AG04450 (cell line): Measurements from ENCODE around the gene CBARP. TPM values are rescaled to one million over a fixed set of nuclear protein-coding genes. Genes with fewer than 3 reads are reported as not detected.
A peak's percentile ranks its signal among the peaks of the same experiment; 100 is the strongest.

Source experiments
- CTCF ChIA-PET: fragments of 300-600, 350-600 bp; formaldehyde crosslinking; extraction: SDS; loops from one replicate; lab custom pipeline; 2022; ENCODE audit warnings: antibody characterized with exemption, inconsistent platforms; lab: Charles Lee
- POLR2A ChIA-PET: fragments of 350-600 bp; formaldehyde crosslinking; extraction: SDS; loops from one replicate; lab custom pipeline; 2021; ENCODE audit warnings: antibody characterized with exemption, inconsistent platforms; lab: Yijun Ruan, JAX
- DNase-seq: peaks from one replicate; pipeline ENCODE4 v3.0.0-alpha.2; 2011; ENCODE audit warnings: low read depth, low spot score
- H3K27ac ChIP-seq: one replicate; pipeline ENCODE4 v1.5.1; 2012; ENCODE audit warnings: low read depth, low read length, control low read depth
- H3K27me3 ChIP-seq: one replicate; pipeline ENCODE4 v1.6.0; 2012; ENCODE audit warnings: low read length; ENCODE audit not compliant: control insufficient read depth, insufficient read depth
- H3K4me3 ChIP-seq: 2 replicates; pipeline ENCODE4 v1.5.1; 2011; ENCODE audit warnings: mild to moderate bottlenecking, low read depth, low read length, control low read depth
- H3K9me3 ChIP-seq: 2 replicates; pipeline ENCODE4 v1.5.1; 2012; ENCODE audit warnings: low read length; ENCODE audit not compliant: control insufficient read depth, insufficient read depth
- polyA plus RNA-seq: library from polyadenylated mRNA; depleted of rRNA; stranded (reverse); fragments of >200 nt; gene quantifications from 2 replicates; pipeline ENCODE4 v1.2.3, GENCODE V29; 2011
- TF ChIP-seq, protein P1 (sequence below): IDR thresholded peaks from 2 replicates; pipeline ENCODE4 v1.5.1; 2011; ENCODE audit warnings: low read depth, low read length, control low read depth, inconsistent platforms

Gene CBARP
- polyA plus RNA-seq, 1 experiment, result 1.1 TPM

DNA sequence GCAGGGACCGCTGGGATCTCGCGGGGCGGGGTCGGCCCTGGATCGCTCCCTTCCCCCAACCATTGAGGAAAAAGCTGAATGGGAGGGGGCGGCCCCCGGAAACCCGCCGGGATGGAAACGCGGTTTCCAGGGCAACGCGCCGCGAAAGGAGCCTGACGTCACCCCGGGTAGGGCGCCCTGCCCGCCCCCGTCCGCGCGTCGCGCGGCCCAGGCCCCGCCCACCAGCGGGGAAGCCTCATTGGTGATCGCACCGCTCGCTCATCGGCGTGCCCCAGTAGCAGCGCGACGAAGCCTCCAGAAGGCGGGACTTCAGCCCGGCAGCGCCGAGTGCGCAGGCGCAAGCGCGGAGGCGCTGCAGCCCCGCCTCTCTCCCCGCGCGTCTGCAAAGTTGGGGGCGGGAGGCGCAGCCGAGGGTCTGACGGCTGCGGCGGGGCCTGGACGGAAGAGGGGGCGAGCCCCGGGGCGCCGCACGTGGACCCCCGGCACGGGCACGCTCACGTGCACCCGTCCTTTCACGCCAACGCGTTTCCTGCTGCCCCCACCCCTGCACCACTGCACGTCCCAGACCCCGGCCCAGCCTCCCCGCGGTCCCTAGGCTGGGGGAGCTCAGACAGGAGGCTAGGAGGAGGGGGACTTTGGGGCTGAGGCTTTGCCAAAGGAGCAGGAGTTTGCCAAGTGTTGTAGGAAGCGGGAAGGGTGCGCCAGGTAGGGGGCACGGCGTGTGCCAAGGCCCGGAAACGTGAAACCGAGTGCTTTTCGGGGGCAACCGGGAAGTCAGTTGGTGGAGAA, 23.1 kb upstream of the CBARP start:
- TF ChIP-seq, protein P1, sequence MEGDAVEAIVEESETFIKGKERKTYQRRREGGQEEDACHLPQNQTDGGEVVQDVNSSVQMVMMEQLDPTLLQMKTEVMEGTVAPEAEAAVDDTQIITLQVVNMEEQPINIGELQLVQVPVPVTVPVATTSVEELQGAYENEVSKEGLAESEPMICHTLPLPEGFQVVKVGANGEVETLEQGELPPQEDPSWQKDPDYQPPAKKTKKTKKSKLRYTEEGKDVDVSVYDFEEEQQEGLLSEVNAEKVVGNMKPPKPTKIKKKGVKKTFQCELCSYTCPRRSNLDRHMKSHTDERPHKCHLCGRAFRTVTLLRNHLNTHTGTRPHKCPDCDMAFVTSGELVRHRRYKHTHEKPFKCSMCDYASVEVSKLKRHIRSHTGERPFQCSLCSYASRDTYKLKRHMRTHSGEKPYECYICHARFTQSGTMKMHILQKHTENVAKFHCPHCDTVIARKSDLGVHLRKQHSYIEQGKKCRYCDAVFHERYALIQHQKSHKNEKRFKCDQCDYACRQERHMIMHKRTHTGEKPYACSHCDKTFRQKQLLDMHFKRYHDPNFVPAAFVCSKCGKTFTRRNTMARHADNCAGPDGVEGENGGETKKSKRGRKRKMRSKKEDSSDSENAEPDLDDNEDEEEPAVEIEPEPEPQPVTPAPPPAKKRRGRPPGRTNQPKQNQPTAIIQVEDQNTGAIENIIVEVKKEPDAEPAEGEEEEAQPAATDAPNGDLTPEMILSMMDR, result no peak
- H3K9me3 ChIP-seq, result no peaks in the 10 kb centered on the region; the same call in 1 of the 2 replicates
- peak; percentile 93 for DNase-seq
- ChIA-PET CTCF (no interaction called here), POLR2A (interaction anchor here (1.2 to 2.9 kb wide), 4 partner anchors 8 to 20 kb away, joined by 3 to 34 read pairs (median 6); partner anchors contain the start of genes ATP5F1D, CIRBP and FAM174C)
- H3K27ac ChIP-seq, result peak overlapping the region; percentile 77
- H3K4me3 ChIP-seq, result peak overlapping the region; percentile 66
- no peaks in the 10 kb centered on the region for H3K27me3 ChIP-seq

DNA sequence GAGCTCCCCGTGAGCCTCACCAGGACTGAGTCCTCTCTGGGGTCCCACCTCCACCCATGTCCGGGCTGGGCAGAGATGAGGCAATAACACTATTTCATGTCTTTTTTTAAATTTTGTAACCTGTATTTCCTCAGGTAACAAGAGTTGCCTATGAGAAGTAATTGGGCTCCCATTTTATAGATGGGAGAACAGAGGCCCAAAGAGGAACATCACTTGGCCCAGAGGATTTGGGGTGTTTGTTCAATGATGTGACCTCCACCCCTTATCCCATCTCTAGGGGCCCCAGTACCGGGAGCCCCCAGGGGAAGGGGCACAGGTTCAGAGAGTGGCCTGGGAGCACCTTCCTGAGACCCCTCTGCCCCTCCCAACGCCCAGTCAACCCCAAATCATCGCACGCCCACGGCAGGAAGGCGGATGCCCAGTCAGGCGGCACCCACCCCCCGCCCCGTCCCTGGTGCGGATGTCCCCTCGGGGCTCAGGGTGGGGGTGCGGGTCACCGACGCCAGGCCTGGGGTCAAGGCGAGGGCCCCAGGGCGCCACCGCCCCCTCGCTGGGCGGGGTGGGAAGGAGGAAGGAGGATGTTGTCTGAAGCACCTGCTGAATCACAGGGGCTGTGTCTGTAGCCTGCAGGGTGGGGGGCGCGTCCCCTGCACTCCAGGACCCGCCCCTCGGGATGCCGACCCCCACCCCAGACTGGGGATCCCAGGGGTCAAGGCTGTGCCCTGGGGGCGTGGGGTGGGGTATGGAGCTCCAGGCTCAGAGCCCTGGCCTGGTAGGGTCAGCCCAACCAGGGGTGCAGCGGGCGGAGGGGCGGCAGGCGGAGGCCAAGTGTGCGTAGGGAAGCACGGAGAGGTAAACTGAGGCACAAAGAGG, 22.3 kb upstream of the CBARP start:
- DNase-seq, result no peak
- POLR2A ChIA-PET, result interaction anchor here (0.6 to 2.9 kb wide), 4 partner anchors 9 to 106 kb away, joined by 3 to 34 read pairs (median 5); partner anchors contain the start of genes CIRBP and FAM174C
- TF ChIP-seq, protein P1, result no peak
- Histone ChIP-seq H3K27ac (peak overlapping the region; percentile 77), H3K27me3 (no peaks in the 10 kb centered on the region), H3K4me3 (peak overlapping the region; percentile 36; the same call in 1 of the 2 replicates), H3K9me3 (no peaks in the 10 kb centered on the region; the same call in 1 of the 2 replicates)
- CTCF ChIA-PET, result no interaction called here

DNA sequence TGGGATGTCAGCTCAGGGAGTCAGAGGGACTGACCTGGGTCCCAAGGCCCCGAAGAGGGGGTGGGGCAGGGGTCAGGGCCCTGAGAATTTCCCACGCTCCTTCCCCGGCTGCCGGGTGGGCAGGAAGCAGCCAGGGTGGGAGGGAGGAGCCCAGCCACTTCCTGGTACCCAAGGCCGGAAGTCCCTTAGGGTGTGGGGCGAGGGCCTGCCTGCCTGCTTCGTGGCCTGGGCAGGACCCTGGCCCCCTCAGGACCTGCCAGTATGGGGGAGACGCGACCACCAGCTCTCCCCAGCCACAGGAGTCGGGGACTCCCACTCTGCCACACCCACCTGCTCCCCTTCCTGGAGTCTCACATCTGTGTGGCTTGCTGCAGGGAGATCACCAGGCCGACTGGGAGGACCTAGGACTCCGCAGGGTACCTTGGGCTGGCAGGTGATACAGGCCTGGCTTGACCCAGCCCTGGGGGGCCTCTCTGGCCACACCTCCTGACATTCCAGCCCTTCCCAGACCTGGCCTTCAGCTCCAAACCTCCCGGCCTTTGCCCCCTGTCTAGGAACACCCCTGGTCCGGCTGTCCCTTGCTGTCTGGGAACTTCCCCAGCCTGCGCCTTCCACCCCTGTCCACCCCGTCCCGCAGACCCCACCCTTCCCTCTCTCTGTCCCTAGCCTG, 21.5 kb upstream of the CBARP start:
- TF ChIP-seq, protein P1, result no peak
- Histone ChIP-seq H3K9me3 (no peaks in the 10 kb centered on the region; the same call in 1 of the 2 replicates), H3K4me3 (no peak overlapping the region), H3K27me3 (no peaks in the 10 kb centered on the region), H3K27ac (peak overlapping the region; percentile 77)
- DNase-seq, result no peak
- CTCF ChIA-PET, result interaction anchor here (1.4 kb wide), 1 partner anchor 15 kb away, joined by 3 read pairs; no protein-coding TSS in a partner anchor
- POLR2A ChIA-PET, result interaction anchor here (0.6 to 2.9 kb wide), 4 partner anchors 10 to 105 kb away, joined by 3 to 34 read pairs (median 4); partner anchors contain the start of gene CIRBP

DNA sequence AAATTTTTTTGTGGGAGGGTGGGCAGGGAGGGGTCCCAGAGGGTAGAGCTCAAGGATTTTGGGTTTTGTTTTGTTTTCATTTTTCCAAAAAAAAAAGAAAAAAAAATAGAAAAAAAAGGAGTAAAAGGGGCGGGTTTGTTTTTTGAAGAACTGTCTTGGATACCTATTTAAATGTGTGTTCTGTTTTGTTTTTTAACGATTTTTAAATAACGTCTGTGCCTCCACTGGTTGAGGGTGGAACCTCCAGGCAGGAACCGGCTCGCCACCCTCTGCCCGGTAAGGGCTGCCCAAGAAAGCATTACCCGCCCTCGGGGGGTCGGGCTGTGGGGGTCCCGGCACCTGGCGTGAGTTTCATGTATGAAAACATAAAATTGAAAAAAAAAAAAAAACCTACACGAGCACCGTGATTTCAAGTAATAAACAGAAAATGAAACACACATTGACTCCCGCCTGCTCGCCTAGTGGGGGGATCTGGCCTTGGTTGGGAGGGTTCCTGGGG, 21.0 kb upstream of the CBARP start:
- ChIA-PET POLR2A (interaction anchor here (1.0 to 2.9 kb wide), 3 partner anchors 10 to 14 kb away, joined by 3 to 34 read pairs (median 5); partner anchors contain the start of gene CIRBP), CTCF (interaction anchor here (1.1 to 1.4 kb wide), 2 partner anchors 8 to 15 kb away, joined by 3 read pairs; no protein-coding TSS in a partner anchor)
- no peak for DNase-seq
- Histone ChIP-seq H3K27me3 (no peaks in the 10 kb centered on the region), H3K27ac (peak overlapping the region; percentile 77), H3K9me3 (no peaks in the 10 kb centered on the region; the same call in 1 of the 2 replicates), H3K4me3 (no peak overlapping the region)
- TF ChIP-seq, protein P1, result no peak
